Raji (cell line): ENCODE results near the gene ADAMTS2.

Source experiments
- POLR2A ChIP-seq: IDR thresholded peaks from 2 replicates; pipeline ENCODE4 v1.6.1; 2011; ENCODE audit warnings: low read depth, low read length, control low read depth; ENCODE audit not compliant: insufficient read depth

The ADAMTS2 gene

GRCh38 chr5:179203248-179203647 lies 142.0 kb downstream of the ADAMTS2 start:
- TF ChIP-seq POLR2A = no peak

DNA sequence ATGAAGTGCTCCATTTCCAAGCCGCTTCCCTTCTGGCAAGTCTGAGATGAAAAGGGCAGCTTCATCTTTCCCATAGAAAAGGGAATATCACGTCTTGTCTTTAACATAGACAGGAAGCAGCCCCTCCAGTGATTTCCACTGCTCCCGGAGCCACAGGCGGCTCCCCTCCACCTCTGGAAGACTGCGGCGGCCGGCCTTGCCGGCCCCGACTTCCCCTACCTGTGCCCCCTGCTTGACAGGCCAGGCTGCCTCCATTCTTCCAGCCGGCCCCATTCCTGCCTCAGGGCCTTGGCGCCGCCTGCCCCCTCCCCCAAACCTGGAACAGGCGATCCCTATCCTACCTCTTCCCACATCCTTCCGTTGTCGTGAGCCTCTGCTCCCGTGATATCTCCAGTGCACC lies 143.3 kb downstream of the ADAMTS2 start:
- no peak for TF ChIP-seq POLR2A

DNA sequence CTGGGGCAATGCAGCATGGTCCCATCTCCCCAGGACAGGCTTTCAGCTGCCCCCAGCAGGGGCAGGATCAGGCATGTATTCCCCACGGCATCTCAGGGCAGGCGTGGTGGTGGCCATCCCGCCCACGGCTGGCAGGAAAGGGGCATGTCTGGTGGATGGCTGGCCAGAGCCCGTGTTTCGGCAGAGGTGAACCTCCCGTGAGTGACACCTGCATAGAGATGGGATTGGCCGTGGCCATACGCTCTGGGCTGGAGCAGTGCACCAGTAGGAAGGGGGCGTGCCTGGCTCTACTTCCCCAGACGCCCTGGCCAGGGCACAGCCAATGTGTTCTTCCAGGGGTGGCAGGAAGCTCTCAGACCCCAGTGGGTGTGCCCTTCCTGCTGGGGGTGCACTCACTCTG lies 146.0 kb downstream of the ADAMTS2 start:
- no peak for TF ChIP-seq POLR2A

DNA sequence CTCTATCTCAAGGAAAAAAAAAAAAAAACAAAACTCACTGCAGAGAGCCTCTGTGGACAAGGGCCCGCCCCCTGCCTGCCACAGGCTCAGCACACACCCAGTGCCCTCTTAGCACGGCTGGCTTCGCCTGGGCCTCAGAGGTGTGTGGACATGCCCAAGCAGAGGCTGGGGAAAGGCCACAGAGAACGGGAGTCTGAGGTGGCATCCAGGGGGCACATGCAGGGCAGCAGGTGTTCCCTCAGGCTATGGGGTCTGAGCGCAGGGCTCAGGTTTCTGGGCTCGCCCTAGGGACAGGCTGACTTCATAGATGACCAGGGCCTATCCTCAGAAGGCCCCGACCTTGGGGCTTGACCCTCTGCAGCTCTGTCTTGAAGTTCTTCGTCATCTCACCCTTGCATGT lies 146.4 kb downstream of the ADAMTS2 start:
- no peak for TF ChIP-seq POLR2A

GRCh38 chr5:179196405-179197079 lies 148.7 kb downstream of the ADAMTS2 start:
- TF ChIP-seq POLR2A = no peak

- TF ChIP-seq POLR2A = no peak
Observed at GRCh38 chr5:179195561-179196404, 149.5 kb downstream of the ADAMTS2 start.

DNA sequence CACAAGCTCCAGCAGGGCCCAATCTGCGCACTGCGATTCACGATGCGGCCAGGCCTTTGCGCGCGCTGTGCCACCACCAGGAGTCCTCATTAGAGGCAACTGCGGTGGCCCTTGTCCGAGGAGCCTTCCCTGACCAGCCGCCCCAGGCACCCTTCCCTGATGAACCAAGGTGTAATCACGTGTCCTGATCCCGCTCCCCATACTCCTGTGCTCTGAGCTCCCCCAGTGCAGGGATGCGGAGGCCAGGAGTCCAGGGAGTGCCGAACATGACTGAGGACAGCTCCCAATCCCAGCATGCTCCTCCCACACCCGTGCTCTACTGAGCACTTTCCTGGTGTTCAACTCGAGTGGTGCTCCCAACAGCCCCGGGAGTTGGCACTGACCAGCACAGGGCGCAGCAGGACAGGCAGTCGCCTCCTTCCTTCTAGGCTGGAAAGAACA lies 150.3 kb downstream of the ADAMTS2 start:
- TF ChIP-seq POLR2A = no peak

DNA sequence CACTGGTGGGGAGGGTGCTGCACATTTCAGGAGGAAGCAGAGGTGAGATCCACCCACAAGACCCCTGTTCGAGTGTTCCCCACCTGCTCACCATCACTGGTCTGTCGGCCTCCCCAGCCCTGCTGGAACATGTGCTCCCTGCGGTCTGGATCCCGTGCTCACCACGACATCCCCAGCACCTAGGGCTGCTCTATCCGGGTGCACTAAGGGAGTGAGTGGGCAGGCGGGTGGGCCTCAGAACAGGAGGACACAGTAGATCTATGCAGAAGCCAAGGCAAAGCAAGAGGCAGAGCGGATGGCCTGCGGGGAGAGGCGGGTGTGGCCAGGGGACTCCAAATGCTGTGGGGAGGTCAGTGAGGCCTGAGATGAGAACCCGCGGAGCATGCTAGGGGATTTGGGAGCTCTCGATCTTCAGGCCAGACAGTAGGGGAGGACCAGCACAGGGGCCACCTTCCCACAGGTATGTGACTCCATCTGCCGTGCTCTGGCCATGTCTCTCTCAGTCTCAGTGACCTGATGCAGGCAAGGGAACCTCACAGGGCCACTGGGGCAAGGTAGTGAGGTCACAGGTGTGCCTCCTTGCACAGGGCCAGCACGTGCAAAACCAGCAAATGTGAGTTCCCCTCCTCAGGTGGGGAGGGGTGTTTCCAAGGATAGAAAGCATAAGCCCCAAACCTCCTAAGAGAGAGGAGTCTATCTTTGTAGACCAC lies 150.9 kb downstream of the ADAMTS2 start:
- no peak for TF ChIP-seq POLR2A

GRCh38 chr5:179193746-179194145 lies 151.5 kb downstream of the ADAMTS2 start:
- no peak for TF ChIP-seq POLR2A

- TF ChIP-seq POLR2A = no peak
Observed at GRCh38 chr5:179192891-179193470, 152.3 kb downstream of the ADAMTS2 start.

GRCh38 chr5:179192185-179192890 lies 152.9 kb downstream of the ADAMTS2 start:
- TF ChIP-seq POLR2A = no peak

DNA sequence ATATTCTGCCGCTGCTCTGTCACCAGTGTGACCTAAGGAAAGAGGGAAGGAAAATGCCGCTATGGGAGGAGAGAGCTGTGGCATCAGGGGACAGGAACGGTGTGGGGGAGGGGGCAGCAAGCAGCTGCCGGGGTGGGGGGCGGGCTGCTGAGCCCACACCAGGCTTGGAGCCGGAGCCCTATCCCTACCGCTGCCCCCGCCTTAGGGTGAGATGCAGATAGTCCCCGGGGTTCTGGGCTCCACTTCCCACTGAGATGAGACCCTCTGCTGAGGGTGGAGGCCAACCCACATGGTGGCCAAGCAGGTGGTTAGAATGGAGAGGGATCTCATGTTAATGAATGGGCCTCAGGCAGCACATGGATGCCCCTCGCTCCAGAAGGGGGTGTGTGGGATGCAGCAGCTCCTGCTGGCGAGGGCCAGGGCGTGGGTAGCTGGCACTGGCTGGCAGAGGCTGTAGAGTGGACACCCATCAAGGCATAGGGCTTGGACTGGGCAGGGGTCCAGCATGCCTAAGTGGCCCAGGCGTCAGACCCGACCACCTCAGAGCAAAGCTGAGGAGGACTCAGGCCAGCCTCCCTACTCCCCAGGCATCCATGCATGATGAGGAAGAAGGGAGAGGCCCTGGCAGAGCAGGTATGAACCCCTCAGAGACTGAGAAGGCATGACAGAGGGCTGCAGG lies 153.6 kb downstream of the ADAMTS2 start:
- TF ChIP-seq POLR2A = no peak

GRCh38 chr5:179190851-179191505 lies 154.3 kb downstream of the ADAMTS2 start:
- no peak for TF ChIP-seq POLR2A

- no peak for TF ChIP-seq POLR2A
Observed at GRCh38 chr5:179188636-179189035, 156.6 kb downstream of the ADAMTS2 start.
